Pancreas (tissue), 10 donors: ENCODE results near the gene MAD1L1. TPM values are rescaled to one million over a fixed set of nuclear protein-coding genes. Genes with fewer than 3 reads are reported as not detected.

Experiments
- ATAC-seq, 4 donors: fragments of 200-7000 bp; cut with Tn5 transposase; one replicate each; pipeline versions ENCODE4 v1.8.0 to v1.9.1; 2020; ENCODE audit warnings: mild to moderate bottlenecking in 4 of 4, moderate library complexity in 4 of 4
- DNase-seq, 6 donors: peaks; one replicate each; pipeline ENCODE4 v3.0.0-alpha.2; 2020
- FAIRE-seq: peaks from 2 replicates; lab custom pipeline; 2012; peaks lifted over from hg19 to GRCh38; lab: Jason Lieb, UNC
- H3K27ac ChIP-seq, 4 donors: fragments of 200-600 bp; sonication (generic); 1 replicate in 3 of 4; 2 replicates in 1 of 4; pipeline versions ENCODE4 v1.5.0 to v1.8.0; 2020
- H3K27me3 ChIP-seq, 4 donors: fragments of 200-600 bp; one replicate each; pipeline ENCODE4 v1.8.0; 2021
- H3K36me3 ChIP-seq, 3 donors: fragments of 200-600 bp; sonication (generic) in 1 of 3; one replicate each; pipeline versions ENCODE4 v1.5.0 to v1.8.0; 2020 to 2021
- H3K4me1 ChIP-seq, 3 donors: fragments of 200-600 bp; one replicate each; pipeline ENCODE4 v1.8.0; 2021
- H3K4me3 ChIP-seq, 4 donors: fragments of 200-600 bp; sonication (generic) in 2 of 4; one replicate each; pipeline versions ENCODE4 v1.5.0 to v1.8.0; 2020 to 2021
- H3K9me3 ChIP-seq, 4 donors: fragments of 200-600 bp; one replicate each; pipeline ENCODE4 v1.8.0; 2021
- WGBS, 2 donors: extraction: QIAGEN DNeasy Blood & Tissue Kit; methylation state at CpG; one replicate each; pipeline ENCODE4 v1.1.7; 2013; 5-methylcytosine and 5-hydroxymethylcytosine counted together
- intact Hi-C, 3 donors: fragments of 100-400 bp; cut with DNase I; formaldehyde crosslinking; loops; one replicate each; pipeline versions ENCODE4 v1.11.1 to v1.14.2; 2022
- polyA plus RNA-seq, 2 donors: library from polyadenylated mRNA; stranded (reverse); fragments of 200-250 nt; gene quantifications; one replicate each; pipeline ENCODE4 v1.2.3, GENCODE V29; 2013
- total RNA-seq, 6 donors: library from RNA; stranded (reverse); fragmentation: NEBNext Ultra II Directional in 4 of 6; extraction: Animal tissue kit (Norgen Biotek cat#: 25700) in 4 of 6; gene quantifications; one replicate each; pipeline versions ENCODE4 v1.2.1 to v1.2.4, GENCODE V29; 2021 to 2023
- TF ChIP-seq, protein P1 (sequence below), 4 donors: fragments of 200-600 bp; sonication (generic) in 3 of 4; IDR thresholded peaks; one replicate each; pipeline versions ENCODE4 v1.5.0 to v1.8.0; 2021; ENCODE audit warnings: antibody characterized with exemption in 4 of 4
- donor health status: healthy with polysubstance abuse.
- donor health status: DM: no; HTN: no; CAD: no; lungs with moderate emphysema.
- donor health status: DM: no; HTN: no; CAD: no.
- donor health status: control.
- donor health status: control.
- donor health status: Bipolar disorder and iron deficiency.
- donor health status: DM: yes; HTN: yes; CAD: no.
- donor health status: DM: no; HTN: no; CAD: no.
- donor health status: DM: no; HTN: no; CAD: no.
- donor health status: DM: yes; HTN: yes; CAD: no.

Gene MAD1L1
- total and polyA plus RNA-seq, 8 donors: 9.8 to 28.2 (median 11.9) TPM

DNA sequence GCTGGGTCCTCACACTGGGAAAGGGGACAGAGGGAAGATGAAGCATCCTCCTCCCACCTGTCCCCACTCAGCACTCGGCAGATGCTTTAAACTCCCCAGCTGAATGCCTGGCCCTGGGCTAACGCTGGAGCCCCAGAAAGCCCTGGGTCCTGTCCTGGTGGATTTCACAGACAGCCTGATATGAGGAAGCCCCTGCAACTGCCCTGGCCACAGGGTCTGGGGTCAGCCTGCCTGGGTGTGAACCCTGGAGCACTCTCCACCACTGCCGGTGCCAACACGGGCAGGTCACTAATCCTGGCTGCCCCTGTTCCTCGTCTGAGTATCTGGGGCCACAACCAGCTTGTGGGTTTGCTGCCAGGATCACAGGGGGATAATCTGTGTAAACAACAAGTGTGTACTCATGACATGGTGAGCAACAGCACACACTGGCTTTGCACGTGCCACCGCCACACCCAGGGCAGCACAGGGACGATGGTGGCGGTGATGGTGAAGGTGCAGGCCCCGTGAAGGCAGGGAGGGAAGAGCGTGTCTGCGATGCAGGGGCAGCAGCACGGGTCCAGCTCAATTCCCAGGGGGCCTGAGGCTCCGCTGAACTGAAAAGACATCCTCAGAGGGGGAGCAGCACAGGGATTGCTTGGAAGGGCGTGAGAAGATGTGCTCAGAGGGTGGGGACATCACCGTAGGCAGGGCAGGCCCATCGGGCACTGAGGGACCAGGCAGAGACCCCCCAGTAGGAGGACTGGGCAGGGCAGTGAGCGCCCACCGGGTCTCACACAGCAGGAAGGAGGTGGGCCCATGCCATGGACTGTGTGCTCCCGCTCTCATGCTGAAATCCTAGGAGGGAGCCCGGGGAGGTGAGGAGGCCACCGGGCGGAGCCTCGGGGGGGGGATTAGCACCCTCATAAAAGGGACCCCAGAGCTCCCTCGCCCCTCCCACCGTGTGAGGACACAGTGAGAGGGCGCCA is 238.7 kb downstream of the MAD1L1 start:
- peak in 1 of 6 donors; percentile 38 for DNase-seq
- intact Hi-C loops: no loop called here
- no peaks in the 10 kb centered on the region for H3K36me3 ChIP-seq
- no peak overlapping the region for H3K27ac ChIP-seq
- no peak overlapping the region for H3K4me3 ChIP-seq
- WGBS, 2 donors: 83 to 84% methylated on average over 27 of the region's 27 CpGs
- H3K9me3 ChIP-seq: no peaks in the 10 kb centered on the region
- no peak for ATAC-seq
- FAIRE-seq: no peak
- TF ChIP-seq, protein P1, sequence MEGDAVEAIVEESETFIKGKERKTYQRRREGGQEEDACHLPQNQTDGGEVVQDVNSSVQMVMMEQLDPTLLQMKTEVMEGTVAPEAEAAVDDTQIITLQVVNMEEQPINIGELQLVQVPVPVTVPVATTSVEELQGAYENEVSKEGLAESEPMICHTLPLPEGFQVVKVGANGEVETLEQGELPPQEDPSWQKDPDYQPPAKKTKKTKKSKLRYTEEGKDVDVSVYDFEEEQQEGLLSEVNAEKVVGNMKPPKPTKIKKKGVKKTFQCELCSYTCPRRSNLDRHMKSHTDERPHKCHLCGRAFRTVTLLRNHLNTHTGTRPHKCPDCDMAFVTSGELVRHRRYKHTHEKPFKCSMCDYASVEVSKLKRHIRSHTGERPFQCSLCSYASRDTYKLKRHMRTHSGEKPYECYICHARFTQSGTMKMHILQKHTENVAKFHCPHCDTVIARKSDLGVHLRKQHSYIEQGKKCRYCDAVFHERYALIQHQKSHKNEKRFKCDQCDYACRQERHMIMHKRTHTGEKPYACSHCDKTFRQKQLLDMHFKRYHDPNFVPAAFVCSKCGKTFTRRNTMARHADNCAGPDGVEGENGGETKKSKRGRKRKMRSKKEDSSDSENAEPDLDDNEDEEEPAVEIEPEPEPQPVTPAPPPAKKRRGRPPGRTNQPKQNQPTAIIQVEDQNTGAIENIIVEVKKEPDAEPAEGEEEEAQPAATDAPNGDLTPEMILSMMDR (IDR thresholded peaks at IDR 0.05): no peak
- H3K27me3 ChIP-seq: no peaks in the 10 kb centered on the region
- no peaks in the 10 kb centered on the region for H3K4me1 ChIP-seq

DNA sequence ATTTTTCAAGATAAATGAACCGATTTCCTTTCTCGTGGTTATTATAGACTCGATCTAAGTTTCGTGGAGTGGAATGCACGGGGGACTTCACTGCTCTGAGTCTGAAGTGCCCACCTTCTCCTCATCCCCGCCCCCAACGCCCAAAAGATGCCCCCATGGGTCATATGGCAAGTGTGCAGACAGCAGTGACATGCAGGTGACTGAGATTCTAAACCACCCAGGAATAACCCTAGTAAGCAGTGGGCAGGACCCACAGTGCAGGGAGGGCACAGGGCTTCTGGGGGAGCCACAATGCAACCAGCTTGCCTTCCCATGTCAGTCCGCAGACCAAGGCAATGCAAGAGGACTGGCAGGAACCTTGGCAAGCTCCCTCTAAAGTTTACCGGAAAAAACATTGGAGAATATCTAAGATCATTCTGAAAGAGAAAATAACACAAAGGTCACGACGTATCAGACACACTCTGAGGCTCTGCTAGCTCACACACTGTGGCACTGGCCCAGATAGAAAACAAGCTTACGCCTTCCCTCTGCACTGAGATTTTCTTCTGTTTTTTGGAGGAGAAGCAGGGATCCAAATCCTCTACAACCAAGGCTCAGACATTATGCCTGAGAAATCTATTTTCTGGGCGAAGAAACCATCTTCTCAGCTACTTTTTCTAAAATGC is 239.6 kb downstream of the MAD1L1 start:
- intact Hi-C loops: no loop called here
- DNase-seq: no peak
- no peaks in the 10 kb centered on the region for H3K27me3 ChIP-seq
- WGBS, 2 donors: 83 to 87% methylated on average over 13 of the region's 13 CpGs
- no peaks in the 10 kb centered on the region for H3K36me3 ChIP-seq
- FAIRE-seq: no peak
- TF ChIP-seq, protein P1 (IDR thresholded peaks at IDR 0.05): no peak
- no peak for ATAC-seq
- H3K9me3 ChIP-seq: no peaks in the 10 kb centered on the region
- no peak overlapping the region for H3K27ac ChIP-seq
- no peak overlapping the region for H3K4me3 ChIP-seq
- no peaks in the 10 kb centered on the region for H3K4me1 ChIP-seq

DNA sequence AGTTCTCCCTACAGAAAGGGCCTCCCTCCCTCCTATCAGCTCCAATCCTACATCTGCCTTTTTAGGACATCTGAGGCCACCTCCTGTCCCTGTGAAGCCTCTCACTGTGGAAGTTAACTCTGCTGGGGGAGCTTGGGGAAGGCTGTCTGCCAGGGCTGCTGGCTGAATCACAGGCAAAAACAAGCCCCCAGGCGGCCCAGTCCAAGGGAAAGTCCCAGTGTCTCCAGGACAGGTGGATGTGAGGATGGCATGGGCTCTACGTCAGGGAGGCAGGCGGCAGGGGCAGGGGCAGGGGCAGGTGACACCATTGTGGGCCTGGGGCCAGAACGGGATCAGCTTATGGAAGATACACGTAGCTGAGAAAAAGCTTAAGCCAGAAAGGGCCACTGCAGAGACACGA is 240.2 kb downstream of the MAD1L1 start:
- ATAC-seq (no peak), DNase-seq (peak in 1 of 6 donors; percentile 37), FAIRE-seq (no peak)
- no peaks in the 10 kb centered on the region for H3K36me3 ChIP-seq
- 89 to 92% methylated on average over 6 of the region's 6 CpGs for WGBS, 2 donors
- intact Hi-C loops: no loop called here
- H3K27me3 ChIP-seq: no peaks in the 10 kb centered on the region
- TF ChIP-seq, protein P1 (IDR thresholded peaks at IDR 0.05): no peak
- no peaks in the 10 kb centered on the region for H3K4me1 ChIP-seq
- no peak overlapping the region for H3K4me3 ChIP-seq
- H3K27ac ChIP-seq: no peak overlapping the region
- no peaks in the 10 kb centered on the region for H3K9me3 ChIP-seq

DNA sequence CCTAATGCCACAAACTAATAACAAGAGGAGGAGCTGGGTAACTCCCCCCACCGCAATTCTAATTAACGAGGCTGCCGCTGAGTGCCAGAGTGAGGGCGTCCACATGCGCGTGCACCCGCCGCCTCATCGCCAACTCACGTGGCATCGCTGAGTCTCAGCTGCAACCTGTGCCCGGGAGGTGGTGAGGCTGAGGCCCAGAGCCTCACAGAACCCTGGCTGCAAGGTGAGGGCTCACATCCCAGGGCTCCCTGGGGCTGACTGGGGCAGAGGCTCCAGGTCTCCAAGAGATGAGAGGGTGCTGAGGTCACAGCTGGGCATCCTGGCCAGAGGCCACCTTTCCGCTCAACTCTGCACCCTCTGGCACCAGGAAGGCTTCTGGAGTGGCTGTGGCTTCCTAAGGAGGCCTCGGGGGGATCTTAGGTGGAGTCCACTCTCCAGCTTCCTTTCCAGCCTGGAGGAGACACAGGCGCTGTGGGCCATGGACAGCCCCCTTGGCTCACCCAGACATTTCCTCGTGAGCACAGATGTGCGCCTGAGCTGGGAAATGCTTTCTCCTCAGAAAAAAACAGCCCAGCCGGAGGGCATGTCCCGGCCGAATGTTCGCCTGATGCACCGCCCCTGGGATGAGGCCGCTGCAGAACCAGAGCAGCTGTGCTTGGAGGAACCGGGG is 242.6 kb downstream of the MAD1L1 start:
- peak in 1 of 6 donors; percentile 38 for DNase-seq
- H3K9me3 ChIP-seq: no peaks in the 10 kb centered on the region
- no peaks in the 10 kb centered on the region for H3K4me1 ChIP-seq
- H3K4me3 ChIP-seq: no peak overlapping the region
- WGBS, 2 donors: 88 to 91% methylated on average over 24 of the region's 24 CpGs
- intact Hi-C loops: no loop called here
- no peak for ATAC-seq
- FAIRE-seq: no peak
- TF ChIP-seq, protein P1 (IDR thresholded peaks at IDR 0.05): no peak
- H3K27ac ChIP-seq: no peak overlapping the region
- H3K36me3 ChIP-seq: no peaks in the 10 kb centered on the region
- no peaks in the 10 kb centered on the region for H3K27me3 ChIP-seq
